ENCODE measurements around the gene SIRT7.

DNA sequence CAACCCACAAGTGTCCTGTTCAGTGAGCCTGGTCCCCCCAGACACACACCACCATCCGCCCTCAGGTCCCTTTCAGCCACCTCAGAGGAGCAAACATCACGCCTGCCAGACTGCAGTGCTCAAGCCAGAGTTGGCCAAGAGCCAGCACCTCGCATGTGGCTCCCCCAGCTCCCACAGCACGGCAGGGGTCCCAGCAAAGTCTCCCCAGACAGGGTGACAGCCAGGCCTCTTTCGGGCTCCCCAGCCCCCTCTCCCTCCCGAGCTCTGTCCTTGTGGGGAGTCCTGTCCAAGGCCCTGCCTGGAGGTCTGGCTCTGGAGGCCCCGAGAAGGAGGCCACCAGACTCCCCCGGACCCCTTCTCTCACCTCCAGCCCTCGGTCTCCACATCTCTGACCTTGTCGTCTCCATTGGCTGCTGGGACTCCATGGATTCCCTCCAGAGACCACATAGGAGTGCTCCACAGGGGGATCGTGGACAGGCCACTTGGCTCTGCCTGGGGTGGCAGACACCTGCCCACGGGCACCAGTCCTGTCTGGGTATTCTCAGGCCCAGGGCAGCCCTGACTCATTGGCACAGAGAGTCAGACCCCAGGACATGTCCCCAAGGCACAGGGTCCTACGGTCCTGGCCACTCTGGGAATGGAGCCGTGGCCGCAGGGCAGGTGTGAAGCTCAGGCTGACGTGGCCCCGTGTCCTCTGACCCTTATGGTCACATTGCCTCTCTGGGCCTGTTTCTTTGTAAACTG, 30.8 kb upstream of the SIRT7 start:
- TF ChIP-seq, protein P1, sequence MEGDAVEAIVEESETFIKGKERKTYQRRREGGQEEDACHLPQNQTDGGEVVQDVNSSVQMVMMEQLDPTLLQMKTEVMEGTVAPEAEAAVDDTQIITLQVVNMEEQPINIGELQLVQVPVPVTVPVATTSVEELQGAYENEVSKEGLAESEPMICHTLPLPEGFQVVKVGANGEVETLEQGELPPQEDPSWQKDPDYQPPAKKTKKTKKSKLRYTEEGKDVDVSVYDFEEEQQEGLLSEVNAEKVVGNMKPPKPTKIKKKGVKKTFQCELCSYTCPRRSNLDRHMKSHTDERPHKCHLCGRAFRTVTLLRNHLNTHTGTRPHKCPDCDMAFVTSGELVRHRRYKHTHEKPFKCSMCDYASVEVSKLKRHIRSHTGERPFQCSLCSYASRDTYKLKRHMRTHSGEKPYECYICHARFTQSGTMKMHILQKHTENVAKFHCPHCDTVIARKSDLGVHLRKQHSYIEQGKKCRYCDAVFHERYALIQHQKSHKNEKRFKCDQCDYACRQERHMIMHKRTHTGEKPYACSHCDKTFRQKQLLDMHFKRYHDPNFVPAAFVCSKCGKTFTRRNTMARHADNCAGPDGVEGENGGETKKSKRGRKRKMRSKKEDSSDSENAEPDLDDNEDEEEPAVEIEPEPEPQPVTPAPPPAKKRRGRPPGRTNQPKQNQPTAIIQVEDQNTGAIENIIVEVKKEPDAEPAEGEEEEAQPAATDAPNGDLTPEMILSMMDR (conservative IDR thresholded peaks at IDR 0.05 in 1 of 2, IDR thresholded peaks at IDR 0.05 in 1 of 2; ENCODE audit: low read depth in 1 of 2, low read length in 2 of 2), result no peak
- no peak for TF ChIP-seq EZH2 (IDR thresholded peaks at IDR 0.05; ENCODE audit: low read length, missing control alignments)

All from fibroblast of lung (primary cell).